Measurements from ENCODE around the gene MARCKSL1.
A peak's percentile ranks its signal among the peaks of the same experiment; 100 is the strongest.

MARCKSL1 gene

GRCh38 chr1:32333251-32333963 lies 2.6 kb downstream of the MARCKSL1 start:
- H3K4me3 ChIP-seq (ENCODE audit: low read depth, low read length), result peak overlapping the region; percentile 89
- no peak for TF ChIP-seq CTCF (IDR thresholded peaks at IDR 0.05; ENCODE audit: borderline replicate concordance, insufficient read depth, low read depth, low read length)

DNA sequence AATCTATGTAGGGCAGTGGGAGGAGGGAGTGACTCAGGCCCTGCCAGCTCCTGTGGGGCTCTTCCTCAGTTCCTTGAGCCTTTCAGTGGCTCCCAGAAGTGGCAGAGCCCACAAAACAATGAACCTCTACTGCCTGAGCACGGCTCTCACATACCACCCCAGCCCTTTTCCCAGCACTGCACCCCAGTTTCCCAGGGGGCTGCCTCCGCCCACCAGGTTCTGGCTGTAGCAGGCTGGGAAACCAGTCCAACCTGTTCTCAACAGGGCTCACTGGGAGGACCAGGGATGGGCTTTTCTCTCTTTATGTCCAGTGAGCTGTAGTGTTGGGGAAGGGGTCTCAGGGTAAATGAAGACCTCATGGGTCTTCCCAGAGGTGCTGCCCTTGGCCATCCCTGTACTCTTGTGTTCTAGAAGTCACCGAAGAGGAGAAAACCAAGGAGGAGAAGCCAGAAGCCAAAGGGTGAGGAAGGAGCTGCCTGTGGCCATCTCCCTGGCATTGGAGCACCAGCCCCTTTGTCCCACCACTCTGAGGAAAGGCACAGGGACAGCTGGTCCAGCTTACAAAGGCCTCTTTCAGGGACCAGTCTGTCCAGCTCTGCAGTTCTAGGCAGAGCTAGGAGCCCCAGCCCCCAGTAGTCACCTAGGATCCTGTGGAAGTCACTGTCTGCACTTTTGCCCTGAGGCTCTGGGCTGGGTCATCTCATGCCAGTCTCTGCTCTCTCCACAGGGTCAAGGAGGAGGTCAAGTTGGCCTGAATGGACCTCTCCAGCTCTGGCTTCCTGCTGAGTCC lies 3.5 kb downstream of the MARCKSL1 start:
- no peak overlapping the region for H3K4me3 ChIP-seq (ENCODE audit: low read depth, low read length)
- TF ChIP-seq CTCF (IDR thresholded peaks at IDR 0.05; ENCODE audit: borderline replicate concordance, insufficient read depth, low read depth, low read length), result no peak

DNA sequence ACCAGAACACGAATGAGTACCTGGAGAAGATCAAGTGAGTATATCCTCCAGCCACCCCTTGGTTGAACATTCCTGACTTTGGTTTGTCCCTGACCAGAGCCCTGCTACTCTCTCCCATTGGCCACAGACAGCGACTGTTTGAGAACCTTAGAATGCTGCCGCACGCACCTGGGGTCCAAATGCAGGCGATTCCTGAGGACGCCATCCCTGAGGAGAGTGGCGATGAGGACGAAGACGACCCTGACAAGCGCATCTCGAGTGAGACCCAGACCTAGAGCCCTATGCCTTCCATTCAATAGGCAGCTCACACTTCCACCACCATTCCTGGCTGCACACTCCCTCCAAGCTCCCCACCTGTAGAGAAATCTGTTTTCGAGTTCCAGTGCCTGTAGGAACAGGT lies 4.5 kb downstream of the MARCKSL1 start:
- TF ChIP-seq CTCF (IDR thresholded peaks at IDR 0.05; ENCODE audit: borderline replicate concordance, insufficient read depth, low read depth, low read length), result no peak
- H3K4me3 ChIP-seq (ENCODE audit: low read depth, low read length), result no peak overlapping the region

- no peak for TF ChIP-seq CTCF (IDR thresholded peaks at IDR 0.05; ENCODE audit: borderline replicate concordance, insufficient read depth, low read depth, low read length)
- H3K4me3 ChIP-seq (ENCODE audit: low read depth, low read length), result no peak overlapping the region
Measured at GRCh38 chr1:32330558-32331151, 5.4 kb downstream of the MARCKSL1 start.

GRCh38 chr1:32329931-32330466 lies 6.0 kb downstream of the MARCKSL1 start:
- no peak for TF ChIP-seq CTCF (IDR thresholded peaks at IDR 0.05; ENCODE audit: borderline replicate concordance, insufficient read depth, low read depth, low read length)
- no peak overlapping the region for H3K4me3 ChIP-seq (ENCODE audit: low read depth, low read length)

DNA sequence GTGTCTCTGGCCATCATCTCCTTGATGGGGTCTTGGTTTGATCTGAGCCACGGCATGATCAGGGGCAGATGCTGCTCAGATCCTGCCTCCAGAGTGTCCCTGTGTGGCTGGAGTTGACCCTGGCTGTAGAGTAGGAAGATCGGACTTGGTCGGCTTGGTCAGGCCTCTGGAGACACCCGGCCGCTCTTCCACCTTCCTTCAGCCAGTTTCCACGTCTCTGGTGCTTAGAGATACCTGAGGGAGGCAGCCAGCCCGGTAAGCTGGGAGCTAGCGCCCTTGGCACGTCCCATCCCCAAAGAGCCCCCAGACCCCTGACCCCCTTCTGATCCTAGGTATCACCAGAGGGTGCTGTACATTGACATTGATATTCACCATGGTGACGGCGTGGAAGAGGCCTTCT lies 8.8 kb downstream of the MARCKSL1 start:
- no peak for TF ChIP-seq CTCF (IDR thresholded peaks at IDR 0.05; ENCODE audit: borderline replicate concordance, insufficient read depth, low read depth, low read length)
- H3K4me3 ChIP-seq (ENCODE audit: low read depth, low read length), result no peak overlapping the region
